ENCODE data around the gene WAS. TPM values are rescaled to one million over a fixed set of nuclear protein-coding genes. Genes with fewer than 3 reads are reported as not detected.

The WAS gene
- total and polyA plus RNA-seq, 2 of the 8 experiments (the other 6 are each of a cell fraction or from before 2014, with no cell fraction given) = 0.63 to 0.65 TPM

DNA sequence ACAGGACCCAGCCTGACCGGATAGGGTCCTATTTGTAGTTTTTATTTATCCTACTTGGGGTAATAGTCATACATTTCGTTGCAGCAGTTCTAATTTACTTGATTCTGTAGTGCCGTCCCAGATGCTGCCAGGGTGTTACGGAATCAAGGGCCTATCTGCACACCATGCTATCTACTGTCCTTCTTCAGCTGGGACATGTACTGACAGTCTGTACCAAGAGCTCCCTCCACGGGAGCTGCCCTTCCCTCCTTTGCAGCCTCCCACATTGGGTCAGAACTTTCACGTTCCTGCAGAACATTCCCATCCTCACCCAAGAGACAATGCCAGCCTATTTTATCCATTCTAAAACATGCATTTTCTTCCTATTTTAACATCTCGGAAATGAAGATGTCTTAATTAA is 19.6 kb downstream of the WAS start:
- H2BK12ac ChIP-seq (ENCODE audit: low read depth, low read length) = no peak overlapping the region
- H2AK5ac ChIP-seq (ENCODE audit: low read depth, low read length) = no peak overlapping the region
- H4K91ac ChIP-seq (replicated peaks; ENCODE audit: insufficient read length, low read length) = no peak overlapping the region
- H3K4me2 ChIP-seq (ENCODE audit: insufficient read depth in 1 of 2, low read depth in 2 of 2, low read length in 2 of 2) = no peak overlapping the region
- H3K27me3 ChIP-seq (replicated peaks in 1 of 4; ENCODE audit: control insufficient read depth in 3 of 4, extremely low read depth in 1 of 4, insufficient read depth in 3 of 4, low read length in 3 of 4) = no peaks in the 10 kb centered on the region
- no peak overlapping the region for H3K23ac ChIP-seq (ENCODE audit: insufficient read length)
- H4K8ac ChIP-seq (ENCODE audit: extremely low read depth, insufficient read depth, low read length) = no peak overlapping the region
- peaks cover 2 to 9% of the 10 kb centered on the region in 2 experiments for H4K20me1 ChIP-seq (replicated peaks in 1 of 2; ENCODE audit: control insufficient read depth in 1 of 2, insufficient read depth in 2 of 2, low read length in 2 of 2)
- ChIA-PET CTCF (ENCODE audit: partially characterized antibody) (interaction anchor here (0.6 kb wide), 1 partner anchor 250 kb away, joined by 3 read pairs; no protein-coding TSS in a partner anchor), POLR2A (ENCODE audit: partially characterized antibody) (no interaction called here)
- H3K9ac ChIP-seq (replicated peaks in 1 of 4; ENCODE audit: extremely low read depth in 1 of 4, low read depth in 3 of 4, low read length in 3 of 4) = no peak overlapping the region
- H2AFZ ChIP-seq (ENCODE audit: low read length) = no peak overlapping the region
- no peak for DNase-seq (ENCODE audit: low read depth in 1 of 2, low spot score in 2 of 2)
- no peak overlapping the region for H3K4me3 ChIP-seq (ENCODE audit: extremely low read depth in 1 of 4, insufficient read depth in 2 of 4, low read depth in 3 of 4, low read length in 4 of 4)
- H3K27ac ChIP-seq (ENCODE audit: low read depth, low read length) = no peak overlapping the region
- H4K5ac ChIP-seq (ENCODE audit: insufficient read length, low read depth, low read length) = no peak overlapping the region
- FAIRE-seq = no peak
- no peaks in the 10 kb centered on the region for H3K23me2 ChIP-seq (ENCODE audit: low read depth, low read length)
- 90% methylated on average over 5 of the region's 7 CpGs; no CpG with 5 or more reads in 1 of the 2 experiments for WGBS, 2 experiments (ENCODE audit: extremely low coverage in 1 of 2, insufficient coverage in 1 of 2, insufficient read length in 1 of 2, insufficient replicate concordance in 2 of 2, low coverage in 1 of 2, low lambda C conversion rate in 2 of 2, missing lambda C conversion rate in 1 of 2)
- peaks cover 0 to 2% of the 10 kb centered on the region in 2 experiments; a peak in 1 of 4 replicates for H3K79me2 ChIP-seq (ENCODE audit: control insufficient read depth in 1 of 2, insufficient read depth in 2 of 2, low read length in 2 of 2)
- peaks cover 5 to 47% (median 33%) of the 10 kb centered on the region in 4 experiments; a peak in 6 of 8 replicates for H3K36me3 ChIP-seq (ENCODE audit: control insufficient read depth in 2 of 4, insufficient read depth in 4 of 4, low read length in 3 of 4)
- no peak overlapping the region for H2BK120ac ChIP-seq (replicated peaks; ENCODE audit: low read depth, low read length)
- H3K4ac ChIP-seq (replicated peaks; ENCODE audit: insufficient read length, low read depth, low read length) = no peak overlapping the region
- peaks cover 0 to 12% (median 4%) of the 10 kb centered on the region in 4 experiments; a peak in 3 of 7 replicates for H3K4me1 ChIP-seq (replicated peaks in 1 of 4; ENCODE audit: control insufficient read depth in 3 of 4, insufficient read depth in 4 of 4, low read length in 3 of 4)
- no peaks in the 10 kb centered on the region for H3K79me1 ChIP-seq (ENCODE audit: low read depth, low read length)
- no peak overlapping the region for H3K14ac ChIP-seq (ENCODE audit: insufficient read length)
- H3K9me3 ChIP-seq (ENCODE audit: insufficient read depth in 2 of 2, low read depth in 1 of 2, low read length in 1 of 2) = no peaks in the 10 kb centered on the region
- TF ChIP-seq KDM1A (IDR thresholded peaks at IDR 0.05; ENCODE audit: borderline replicate concordance, low read length) (no peak), CHD1 (IDR thresholded peaks at IDR 0.05; ENCODE audit: low read depth, low read length) (no peak), EZH2 (IDR thresholded peaks at IDR 0.05; ENCODE audit: low read depth, low read length, severe bottlenecking) (no peak), SP1 (IDR thresholded peaks at IDR 0.05; ENCODE audit: low read depth, low read length) (no peak), POLR2A (IDR thresholded peaks at IDR 0.05; ENCODE audit: control extremely low read depth in 1 of 2, low read depth in 2 of 2, low read length in 2 of 2) (no peak), CHD2 (IDR thresholded peaks at IDR 0.05; ENCODE audit: low read length) (no peak), SIX5 (IDR thresholded peaks at IDR 0.05; ENCODE audit: low read depth, low read length) (no peak), SIN3A (conservative IDR thresholded peaks at IDR 0.05 in 1 of 2, IDR thresholded peaks at IDR 0.05 in 1 of 2; ENCODE audit: low read depth in 1 of 2, low read length in 2 of 2) (no peak), JUND (IDR thresholded peaks at IDR 0.05; ENCODE audit: low read length) (no peak), CEBPB (IDR thresholded peaks at IDR 0.05; ENCODE audit: low read depth, low read length) (no peak), CBX8 (IDR thresholded peaks at IDR 0.05; ENCODE audit: borderline replicate concordance, low read depth, low read length) (no peak), RAD21 (IDR thresholded peaks at IDR 0.05 in 1 of 2, conservative IDR thresholded peaks at IDR 0.05 in 1 of 2; ENCODE audit: low read depth in 2 of 2, low read length in 2 of 2) (no peak), BACH1 (IDR thresholded peaks at IDR 0.05; ENCODE audit: low read length) (no peak)
- TF ChIP-seq, protein P1, sequence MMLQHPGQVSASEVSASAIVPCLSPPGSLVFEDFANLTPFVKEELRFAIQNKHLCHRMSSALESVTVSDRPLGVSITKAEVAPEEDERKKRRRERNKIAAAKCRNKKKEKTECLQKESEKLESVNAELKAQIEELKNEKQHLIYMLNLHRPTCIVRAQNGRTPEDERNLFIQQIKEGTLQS (IDR thresholded peaks at IDR 0.05; ENCODE audit: insufficient read depth, low read depth, low read length) = no peak
- H2BK5ac ChIP-seq (ENCODE audit: low read depth, low read length) = no peak overlapping the region
- H2BK20ac ChIP-seq (ENCODE audit: low read length) = no peak overlapping the region
- no peak overlapping the region for H3K18ac ChIP-seq (ENCODE audit: extremely low read depth, low read length)
- H2BK15ac ChIP-seq (ENCODE audit: low read length) = no peak overlapping the region
- no peak overlapping the region for H3K56ac ChIP-seq (replicated peaks; ENCODE audit: insufficient read length, low read depth, low read length)

All from H1 (cell line).